ENCODE results near the gene FMO5. TPM values are rescaled to one million over a fixed set of nuclear protein-coding genes. Genes with fewer than 3 reads are reported as not detected.

FMO5 gene
- total and polyA plus RNA-seq, 10 donors = 2.8 to 13.4 (median 5.1) TPM

- peaks cover 0 to 98% (median 42%) of the 10 kb centered on the region in 6 donors for H3K36me3 ChIP-seq
- no peaks in the 10 kb centered on the region for H3K9me3 ChIP-seq
- no peak overlapping the region for H3K4me3 ChIP-seq
- no peaks in the 10 kb centered on the region for H3K27me3 ChIP-seq (replicated peaks in 1 of 7)
- H3K27ac ChIP-seq = no peak overlapping the region
- 95 to 100% (median 98%) methylated on average over 4 of the region's 4 CpGs for WGBS, 5 donors
- no peak for TF ChIP-seq CTCF (IDR thresholded peaks at IDR 0.05 in 8 of 11, conservative IDR thresholded peaks at IDR 0.05 in 3 of 11)
- no peak for TF ChIP-seq POLR2A (IDR thresholded peaks at IDR 0.05)
- no peak for TF ChIP-seq POLR2AphosphoS5 (IDR thresholded peaks at IDR 0.05)
- DNase-seq = no peak
- intact Hi-C loops (cut with DNase I; ENCODE audit: low total_unique reads) = no loop called here
- no peaks in the 10 kb centered on the region for H3K4me1 ChIP-seq
Observed at GRCh38 chr1:147260956-147261355, 35.8 kb upstream of the FMO5 start.

- WGBS, 5 donors = 90 to 97% (median 97%) methylated on average over 9 of the region's 9 CpGs
- peaks cover 0 to 53% (median 24%) of the 10 kb centered on the region in 6 donors for H3K36me3 ChIP-seq
- TF ChIP-seq POLR2A (IDR thresholded peaks at IDR 0.05) (no peak), CTCF (IDR thresholded peaks at IDR 0.05 in 8 of 11, conservative IDR thresholded peaks at IDR 0.05 in 3 of 11) (no peak), POLR2AphosphoS5 (IDR thresholded peaks at IDR 0.05) (no peak)
- no peaks in the 10 kb centered on the region for H3K9me3 ChIP-seq
- intact Hi-C loops (cut with DNase I; ENCODE audit: low total_unique reads) = no loop called here
- no peak overlapping the region for H3K4me3 ChIP-seq
- H3K27me3 ChIP-seq (replicated peaks in 1 of 7) = no peaks in the 10 kb centered on the region
- no peak for DNase-seq
- no peak overlapping the region for H3K27ac ChIP-seq
- H3K4me1 ChIP-seq = peaks cover under 1 to 26% (median 12%) of the 10 kb centered on the region in 6 donors
Observed at GRCh38 chr1:147252540-147252939, 27.4 kb upstream of the FMO5 start.

GRCh38 chr1:147247656-147248238, 22.6 kb upstream of the FMO5 start:
- WGBS, 5 donors = 81 to 89% (median 85%) methylated on average over 4 of the region's 4 CpGs
- Histone ChIP-seq H3K9me3 (no peaks in the 10 kb centered on the region), H3K4me3 (no peak overlapping the region), H3K4me1 (peaks cover 15 to 71% (median 48%) of the 10 kb centered on the region in 6 donors), H3K27ac (peak overlapping the region in 5 of 8 donors; percentile 4 to 61 (median 42)), H3K36me3 (peaks cover 0 to 7% (median 2%) of the 10 kb centered on the region in 6 donors), H3K27me3 (replicated peaks in 1 of 7) (no peaks in the 10 kb centered on the region)
- no peak for DNase-seq
- intact Hi-C loops (cut with DNase I; ENCODE audit: low total_unique reads) = no loop called here
- TF ChIP-seq CTCF (IDR thresholded peaks at IDR 0.05 in 8 of 11, conservative IDR thresholded peaks at IDR 0.05 in 3 of 11) = no peak
- no peak for TF ChIP-seq POLR2AphosphoS5 (IDR thresholded peaks at IDR 0.05)
- TF ChIP-seq POLR2A (IDR thresholded peaks at IDR 0.05) = no peak

- TF ChIP-seq POLR2A (IDR thresholded peaks at IDR 0.05) (no peak), POLR2AphosphoS5 (IDR thresholded peaks at IDR 0.05) (no peak), CTCF (IDR thresholded peaks at IDR 0.05 in 8 of 11, conservative IDR thresholded peaks at IDR 0.05 in 3 of 11) (no peak)
- WGBS, 5 donors = 44 to 61% (median 55%) methylated on average over 2 of the region's 2 CpGs
- Histone ChIP-seq H3K27ac (peak overlapping the region in 4 of 8 donors; percentile 11 to 61 (median 45)), H3K4me3 (no peak overlapping the region), H3K27me3 (replicated peaks in 1 of 7) (no peaks in the 10 kb centered on the region), H3K9me3 (no peaks in the 10 kb centered on the region), H3K4me1 (peaks cover 15 to 74% (median 51%) of the 10 kb centered on the region in 6 donors), H3K36me3 (peaks cover 0 to under 1% (median 0%) of the 10 kb centered on the region in 6 donors)
- intact Hi-C loops (cut with DNase I; ENCODE audit: low total_unique reads) = no loop called here
- DNase-seq = no peak
Observed at GRCh38 chr1:147246910-147247655, 21.9 kb upstream of the FMO5 start.

All from spleen (tissue), 11 donors.